Neural cell (in vitro differentiated cells): Measurements from ENCODE around the gene ACER2. TPM values are rescaled to one million over a fixed set of nuclear protein-coding genes. Genes with fewer than 3 reads are reported as not detected.
A peak's percentile ranks its signal among the peaks of the same experiment; 100 is the strongest.

ENCODE experiments used
- H2AFZ ChIP-seq: fragments of 200-600, 300-800 bp; sonication (generic), shearing (Covaris generic); 2 replicates; pipeline ENCODE4 v1.6.0; 2014; ENCODE audit warnings: low read depth, mild to moderate bottlenecking, antibody characterized with exemption, low read length, moderate library complexity
- H3F3A ChIP-seq: fragments of 200-600 bp; shearing (Covaris generic); 2 replicates; pipeline ENCODE4 v1.6.1; 2016; ENCODE audit warnings: mild to moderate bottlenecking, moderate library complexity, mixed read lengths, antibody characterized with exemption, low read length; ENCODE audit not compliant: insufficient read depth, poor library complexity, severe bottlenecking
- H3K27ac ChIP-seq: fragments of 200-600, 300-800 bp; sonication (generic), shearing (Covaris generic); 2 replicates; pipeline ENCODE4 v1.5.1; 2014; ENCODE audit warnings: mild to moderate bottlenecking, low read length, moderate library complexity
- H3K27me3 ChIP-seq: fragments of 300-800, 200-600 bp; sonication (generic), shearing (Covaris generic); 2 replicates; pipeline ENCODE4 v1.6.0; 2014; ENCODE audit warnings: mild to moderate bottlenecking, low read depth, low read length, moderate library complexity; ENCODE audit not compliant: insufficient read depth
- H3K36me3 ChIP-seq: fragments of 300-800, 200-600 bp; sonication (generic), shearing (Covaris generic); 2 replicates; pipeline ENCODE4 v1.5.1; 2014; ENCODE audit warnings: mild to moderate bottlenecking, antibody characterized with exemption, low read length, moderate library complexity; ENCODE audit not compliant: insufficient read depth
- H3K4me2 ChIP-seq: fragments of 300-800, 200-600 bp; sonication (generic), shearing (Covaris generic); 2 replicates; pipeline ENCODE4 v1.6.0; 2014; ENCODE audit warnings: mild to moderate bottlenecking, low read length
- H3K4me3 ChIP-seq: fragments of 300-800, 200-600 bp; sonication (generic), shearing (Covaris generic); 2 replicates; pipeline ENCODE4 v1.5.1; 2014; ENCODE audit warnings: mild to moderate bottlenecking, low read length, moderate library complexity
- H3K79me2 ChIP-seq: fragments of 200-600 bp; shearing (Covaris generic); replicated peaks from 2 replicates; pipeline ENCODE4 v1.6.0; 2014; ENCODE audit warnings: mild to moderate bottlenecking, low read length, moderate library complexity; ENCODE audit not compliant: insufficient read depth
- H3K9ac ChIP-seq: fragments of 300-800, 200-600 bp; sonication (generic), shearing (Covaris generic); 2 replicates; pipeline ENCODE4 v1.6.1; 2016; ENCODE audit warnings: mild to moderate bottlenecking, low read length, mixed read lengths
- H3K9me2 ChIP-seq: fragments of 200-600 bp; shearing (Covaris generic); 2 replicates; pipeline ENCODE4 v1.6.1; 2016; ENCODE audit warnings: mild to moderate bottlenecking, low read length, mixed read lengths; ENCODE audit not compliant: insufficient read depth
- H3K9me3 ChIP-seq: fragments of 200-600, 300-800 bp; sonication (generic), shearing (Covaris generic); 2 replicates; pipeline ENCODE4 v1.6.1; 2016; ENCODE audit warnings: mild to moderate bottlenecking, mixed run types, low read length, moderate library complexity, mixed read lengths
- H4K20me1 ChIP-seq: fragments of 200-600 bp; shearing (Covaris generic); 2 replicates; pipeline ENCODE4 v1.6.1; 2016; ENCODE audit warnings: mild to moderate bottlenecking, mixed run types; ENCODE audit not compliant: insufficient read depth
- EP300 ChIP-seq: fragments of 450-650 bp; conservative IDR thresholded peaks from 2 replicates; pipeline ENCODE4 v1.6.1; 2014; ENCODE audit warnings: antibody characterized with exemption, mild to moderate bottlenecking, moderate library complexity; ENCODE audit not compliant: poor library complexity, severe bottlenecking
- EZH2 ChIP-seq: fragments of 200-600, 300-800 bp; shearing (Covaris generic), sonication (generic); IDR thresholded peaks from 2 replicates; pipeline ENCODE4 v1.6.1; 2014; ENCODE audit warnings: antibody characterized with exemption, low read length, borderline replicate concordance, mild to moderate bottlenecking; ENCODE audit not compliant: insufficient read depth, poor library complexity, severe bottlenecking
- POLR2AphosphoS5 ChIP-seq: IDR thresholded peaks from 2 replicates; pipeline ENCODE4 v1.6.1; 2012
- RAD21 ChIP-seq: fragments of 450-650 bp; conservative IDR thresholded peaks from 2 replicates; pipeline ENCODE4 v1.6.1; 2014; ENCODE audit warnings: antibody characterized with exemption, mild to moderate bottlenecking, moderate library complexity
- SMC3 ChIP-seq: fragments of 450-650 bp; conservative IDR thresholded peaks from 2 replicates; pipeline ENCODE4 v1.6.1; 2014; ENCODE audit warnings: antibody characterized with exemption, mild to moderate bottlenecking, moderate library complexity; ENCODE audit not compliant: poor library complexity
- TAF1 ChIP-seq: IDR thresholded peaks from 2 replicates; pipeline ENCODE4 v1.6.1; 2012; ENCODE audit warnings: low read depth
- polyA plus RNA-seq: library from polyadenylated mRNA; depleted of rRNA; stranded (reverse); fragments of >200 nt; gene quantifications from 2 replicates; pipeline ENCODE4 v1.2.3, GENCODE V29; 2014
- TF ChIP-seq, protein P1 (sequence below): fragments of 450-650 bp; IDR thresholded peaks from 2 replicates; pipeline ENCODE4 v1.5.1; 2014; ENCODE audit warnings: antibody characterized with exemption, mild to moderate bottlenecking, moderate library complexity; ENCODE audit not compliant: poor library complexity, severe bottlenecking
- TF ChIP-seq, protein P2 (sequence below): IDR thresholded peaks from 2 replicates; pipeline ENCODE4 v1.6.1; 2012; ENCODE audit warnings: borderline replicate concordance

ACER2 gene
- polyA plus RNA-seq, 1 donor from 2014 or later: 3.0 TPM

DNA sequence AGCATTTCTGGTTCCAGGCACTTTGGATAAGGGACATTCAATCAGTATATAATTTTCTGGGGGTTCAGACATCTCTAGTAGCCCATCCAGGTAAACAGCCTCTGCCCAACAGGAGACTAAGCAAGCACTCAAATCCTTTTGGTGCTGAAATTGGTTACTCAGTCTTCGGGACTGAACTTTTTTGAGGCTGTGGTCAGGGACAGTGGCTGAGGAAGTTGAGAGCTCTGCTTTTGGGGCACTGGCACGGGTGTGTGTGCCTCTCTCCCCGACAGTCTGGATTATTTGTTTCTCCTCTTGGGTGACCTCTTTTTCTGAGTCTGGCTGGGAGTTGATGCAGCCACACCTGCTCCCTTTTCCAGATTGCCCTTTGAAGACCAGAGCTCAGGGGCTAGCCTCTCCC lies 47.6 kb downstream of the ACER2 start:
- H3K79me2 ChIP-seq: no peaks in the 10 kb centered on the region
- no peaks in the 10 kb centered on the region for H4K20me1 ChIP-seq
- H3K4me3 ChIP-seq: no peak overlapping the region
- H3K9me2 ChIP-seq: no peaks in the 10 kb centered on the region
- H3F3A ChIP-seq: no peaks in the 10 kb centered on the region
- H3K36me3 ChIP-seq: no peaks in the 10 kb centered on the region
- H3K27ac ChIP-seq: no peak overlapping the region
- H3K4me2 ChIP-seq: no peak overlapping the region
- H3K27me3 ChIP-seq: no peaks in the 10 kb centered on the region
- TF ChIP-seq TAF1 (no peak), POLR2AphosphoS5 (no peak), SMC3 (no peak), RAD21 (no peak)
- TF ChIP-seq, protein P1, sequence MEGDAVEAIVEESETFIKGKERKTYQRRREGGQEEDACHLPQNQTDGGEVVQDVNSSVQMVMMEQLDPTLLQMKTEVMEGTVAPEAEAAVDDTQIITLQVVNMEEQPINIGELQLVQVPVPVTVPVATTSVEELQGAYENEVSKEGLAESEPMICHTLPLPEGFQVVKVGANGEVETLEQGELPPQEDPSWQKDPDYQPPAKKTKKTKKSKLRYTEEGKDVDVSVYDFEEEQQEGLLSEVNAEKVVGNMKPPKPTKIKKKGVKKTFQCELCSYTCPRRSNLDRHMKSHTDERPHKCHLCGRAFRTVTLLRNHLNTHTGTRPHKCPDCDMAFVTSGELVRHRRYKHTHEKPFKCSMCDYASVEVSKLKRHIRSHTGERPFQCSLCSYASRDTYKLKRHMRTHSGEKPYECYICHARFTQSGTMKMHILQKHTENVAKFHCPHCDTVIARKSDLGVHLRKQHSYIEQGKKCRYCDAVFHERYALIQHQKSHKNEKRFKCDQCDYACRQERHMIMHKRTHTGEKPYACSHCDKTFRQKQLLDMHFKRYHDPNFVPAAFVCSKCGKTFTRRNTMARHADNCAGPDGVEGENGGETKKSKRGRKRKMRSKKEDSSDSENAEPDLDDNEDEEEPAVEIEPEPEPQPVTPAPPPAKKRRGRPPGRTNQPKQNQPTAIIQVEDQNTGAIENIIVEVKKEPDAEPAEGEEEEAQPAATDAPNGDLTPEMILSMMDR: no peak
- TF ChIP-seq, protein P2, sequence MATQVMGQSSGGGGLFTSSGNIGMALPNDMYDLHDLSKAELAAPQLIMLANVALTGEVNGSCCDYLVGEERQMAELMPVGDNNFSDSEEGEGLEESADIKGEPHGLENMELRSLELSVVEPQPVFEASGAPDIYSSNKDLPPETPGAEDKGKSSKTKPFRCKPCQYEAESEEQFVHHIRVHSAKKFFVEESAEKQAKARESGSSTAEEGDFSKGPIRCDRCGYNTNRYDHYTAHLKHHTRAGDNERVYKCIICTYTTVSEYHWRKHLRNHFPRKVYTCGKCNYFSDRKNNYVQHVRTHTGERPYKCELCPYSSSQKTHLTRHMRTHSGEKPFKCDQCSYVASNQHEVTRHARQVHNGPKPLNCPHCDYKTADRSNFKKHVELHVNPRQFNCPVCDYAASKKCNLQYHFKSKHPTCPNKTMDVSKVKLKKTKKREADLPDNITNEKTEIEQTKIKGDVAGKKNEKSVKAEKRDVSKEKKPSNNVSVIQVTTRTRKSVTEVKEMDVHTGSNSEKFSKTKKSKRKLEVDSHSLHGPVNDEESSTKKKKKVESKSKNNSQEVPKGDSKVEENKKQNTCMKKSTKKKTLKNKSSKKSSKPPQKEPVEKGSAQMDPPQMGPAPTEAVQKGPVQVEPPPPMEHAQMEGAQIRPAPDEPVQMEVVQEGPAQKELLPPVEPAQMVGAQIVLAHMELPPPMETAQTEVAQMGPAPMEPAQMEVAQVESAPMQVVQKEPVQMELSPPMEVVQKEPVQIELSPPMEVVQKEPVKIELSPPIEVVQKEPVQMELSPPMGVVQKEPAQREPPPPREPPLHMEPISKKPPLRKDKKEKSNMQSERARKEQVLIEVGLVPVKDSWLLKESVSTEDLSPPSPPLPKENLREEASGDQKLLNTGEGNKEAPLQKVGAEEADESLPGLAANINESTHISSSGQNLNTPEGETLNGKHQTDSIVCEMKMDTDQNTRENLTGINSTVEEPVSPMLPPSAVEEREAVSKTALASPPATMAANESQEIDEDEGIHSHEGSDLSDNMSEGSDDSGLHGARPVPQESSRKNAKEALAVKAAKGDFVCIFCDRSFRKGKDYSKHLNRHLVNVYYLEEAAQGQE: no peak
- H3K9ac ChIP-seq: no peak overlapping the region
- H2AFZ ChIP-seq: peak overlapping the region; percentile 81
- H3K9me3 ChIP-seq: no peaks in the 10 kb centered on the region

DNA sequence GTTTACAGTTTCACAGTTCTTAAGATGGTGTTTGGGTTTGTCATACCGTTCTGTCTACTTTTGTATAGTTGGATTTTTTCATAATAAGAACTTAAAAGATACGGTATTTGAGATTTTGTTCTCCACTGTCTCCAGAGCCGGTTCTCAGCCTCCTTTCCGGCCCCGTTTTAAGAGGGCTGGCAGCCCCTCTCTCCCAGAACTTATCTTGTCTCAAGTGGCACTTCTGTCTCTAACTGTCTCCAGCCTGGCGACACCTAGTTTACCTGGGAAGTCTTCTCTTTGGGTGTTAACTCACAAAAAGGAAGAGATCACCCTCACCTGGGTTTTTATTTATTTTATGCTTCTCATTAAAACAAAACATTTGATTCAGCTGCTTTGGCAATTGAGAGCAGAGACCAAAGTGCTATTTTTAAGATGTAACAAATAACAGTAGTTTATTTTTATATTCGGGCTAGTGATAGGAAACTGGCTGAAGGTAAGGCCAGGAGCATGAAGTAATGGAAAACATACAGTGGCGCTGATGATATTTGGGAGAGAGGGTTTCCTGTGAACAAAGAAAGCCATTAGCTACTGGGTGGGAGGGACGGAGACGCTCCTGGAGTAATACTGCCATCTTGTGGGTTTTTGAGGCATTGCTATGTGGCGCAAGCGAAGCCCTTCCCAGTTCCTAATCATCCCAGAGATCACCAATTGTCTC lies 48.3 kb downstream of the ACER2 start:
- Histone ChIP-seq H3K4me2 (no peak overlapping the region), H4K20me1 (no peaks in the 10 kb centered on the region), H3K27ac (no peak overlapping the region), H3K9me3 (no peaks in the 10 kb centered on the region), H3K27me3 (no peaks in the 10 kb centered on the region), H3K36me3 (no peaks in the 10 kb centered on the region), H2AFZ (peak overlapping the region; percentile 81), H3K9ac (no peak overlapping the region), H3F3A (no peaks in the 10 kb centered on the region), H3K9me2 (no peaks in the 10 kb centered on the region), H3K4me3 (no peak overlapping the region), H3K79me2 (no peaks in the 10 kb centered on the region)
- TF ChIP-seq, protein P1: peak; percentile 94
- TF ChIP-seq RAD21 (peak; percentile 95), TAF1 (no peak), SMC3 (peak; percentile 89), EZH2 (no peak), EP300 (no peak)
